ENCODE measurements around the gene VAV2.

Gene VAV2

GRCh38 chr9:133734590-133735414, 257.3 kb downstream of the VAV2 start:
- FAIRE-seq = no peak

- FAIRE-seq = no peak
Measured at GRCh38 chr9:133733796-133734533, 258.2 kb downstream of the VAV2 start.

- FAIRE-seq = no peak
Measured at GRCh38 chr9:133733421-133733795, 258.7 kb downstream of the VAV2 start.

GRCh38 chr9:133732639-133733408, 259.3 kb downstream of the VAV2 start:
- no peak for FAIRE-seq

DNA sequence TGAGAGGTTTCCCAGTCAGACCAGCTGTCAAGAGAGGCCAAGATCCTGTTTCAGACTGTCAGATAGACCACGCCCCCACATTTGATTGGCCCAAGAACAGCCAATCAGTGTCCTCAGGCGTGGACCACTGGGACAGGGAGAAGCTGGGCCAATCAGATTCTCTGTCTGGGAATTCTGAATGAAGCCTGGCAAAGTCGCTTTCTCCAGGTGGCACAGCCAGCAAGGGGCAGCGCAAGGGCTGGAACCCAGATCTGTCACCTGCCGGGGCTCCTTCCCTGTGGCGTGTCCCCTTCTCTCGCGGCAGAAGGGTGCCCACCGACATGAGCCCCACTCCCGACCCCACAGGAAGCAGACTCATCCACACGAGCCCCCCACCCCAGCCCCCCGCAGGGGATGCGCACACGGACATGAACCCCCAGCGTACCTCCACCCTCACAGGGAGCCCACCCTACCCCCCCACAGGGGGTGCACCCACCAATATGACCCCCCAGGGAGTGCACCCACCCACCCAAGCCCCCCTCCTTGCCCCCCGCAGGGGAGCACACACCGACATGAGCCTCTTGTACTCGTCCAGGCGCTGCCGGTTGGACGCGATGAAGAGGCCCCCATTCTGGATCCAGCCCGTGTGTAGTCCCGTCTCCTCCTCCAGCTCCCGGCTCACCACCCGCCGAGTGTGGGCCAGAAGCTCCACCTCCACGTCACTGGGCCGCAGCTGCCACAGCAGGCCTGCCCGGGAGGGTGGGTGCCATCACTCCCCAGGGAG, 260.1 kb downstream of the VAV2 start:
- FAIRE-seq = no peak

DNA sequence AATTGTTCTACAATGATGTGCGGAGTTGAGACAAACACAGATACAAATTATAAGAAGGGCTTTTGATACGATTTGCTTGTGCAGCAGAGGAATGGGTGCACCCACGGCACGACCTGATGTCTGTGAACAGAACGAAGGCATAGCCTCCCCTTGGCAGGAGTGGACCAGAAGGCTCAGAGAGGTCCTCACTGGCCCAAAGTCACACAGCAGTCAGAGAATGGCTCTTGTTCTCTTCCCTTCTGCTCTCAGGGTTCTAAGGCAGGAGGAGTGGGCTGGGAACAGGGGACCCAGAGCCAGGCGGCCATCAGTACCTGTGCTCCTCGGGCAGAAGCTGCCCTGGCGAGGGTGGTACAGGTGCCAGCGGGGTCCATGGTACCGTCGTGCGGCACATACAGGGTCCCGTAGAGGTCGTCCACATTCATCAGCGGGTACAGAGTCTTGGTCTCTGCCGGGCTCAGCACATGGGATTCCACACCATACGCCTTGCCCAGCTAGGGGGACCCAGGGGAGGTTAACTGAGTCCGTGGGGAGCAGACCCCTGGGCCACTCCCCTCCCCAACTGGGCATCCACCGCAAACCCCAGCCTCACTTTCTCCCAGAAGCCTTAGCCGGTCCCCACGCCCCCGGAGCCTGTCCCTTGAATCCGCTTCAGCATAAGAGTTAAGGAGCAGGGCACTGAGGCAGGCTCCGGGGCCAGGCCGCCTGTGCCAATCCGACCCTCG, 261.0 kb downstream of the VAV2 start:
- no peak for FAIRE-seq

DNA sequence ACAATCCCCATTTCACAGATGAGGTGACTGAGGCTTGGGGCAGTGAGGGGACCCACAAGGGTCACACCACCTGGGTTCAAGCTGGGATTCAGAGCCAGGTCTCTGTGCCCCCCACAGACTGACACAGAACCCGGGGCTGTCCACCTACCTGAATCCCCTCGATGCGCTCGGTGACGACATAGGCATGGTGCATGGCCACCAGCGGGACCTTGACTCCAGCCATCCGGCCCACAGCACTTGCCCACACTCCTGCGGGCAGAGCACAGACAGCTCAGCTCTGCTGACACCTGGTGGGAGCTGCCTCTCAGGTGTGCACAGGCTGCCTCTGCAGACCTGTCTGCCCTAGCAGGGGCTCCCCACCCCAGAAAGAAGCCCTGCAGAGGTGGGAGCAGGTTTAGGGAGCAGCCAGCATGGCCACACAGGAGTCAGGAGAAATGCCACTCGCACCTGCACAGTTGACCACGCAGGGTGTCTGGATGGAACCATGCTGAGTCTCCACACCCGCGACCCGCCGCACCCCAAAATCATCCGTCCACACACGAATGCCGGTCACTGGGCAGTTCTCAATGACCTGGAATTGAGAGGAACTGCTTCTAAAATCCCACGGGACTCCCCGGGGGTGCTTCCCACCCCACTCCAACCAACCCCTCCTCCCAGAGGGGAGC, 262.4 kb downstream of the VAV2 start:
- FAIRE-seq = no peak

GRCh38 chr9:133728856-133729616, 263.1 kb downstream of the VAV2 start:
- FAIRE-seq = no peak

DNA sequence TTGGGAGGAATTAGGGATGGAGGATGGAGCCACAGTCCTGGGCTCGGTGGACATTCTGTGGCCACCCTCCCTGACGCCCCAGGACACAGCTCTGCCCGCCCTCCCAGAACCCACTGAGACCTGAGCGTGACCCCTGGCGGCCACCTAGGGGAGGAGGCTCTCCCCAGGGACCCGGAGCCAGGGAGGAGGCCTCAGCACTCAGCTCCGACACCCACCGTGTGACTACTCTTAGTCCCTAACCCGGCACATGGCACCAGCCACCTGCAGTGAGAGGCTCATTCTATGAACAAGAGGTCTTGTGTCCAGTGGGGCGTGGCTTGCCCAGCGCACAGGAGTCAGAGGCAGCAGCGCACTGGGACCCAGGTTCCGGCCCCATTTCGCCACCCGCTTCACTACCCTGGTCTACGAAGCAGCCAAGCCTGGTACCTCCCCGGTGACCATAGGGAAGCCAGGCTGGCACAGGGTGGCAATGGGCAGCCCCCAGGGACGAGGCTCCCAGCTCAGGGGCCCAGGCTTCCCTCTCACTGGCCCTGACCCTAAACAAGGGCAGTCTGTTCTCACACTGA, 264.2 kb downstream of the VAV2 start:
- no peak for FAIRE-seq

DNA sequence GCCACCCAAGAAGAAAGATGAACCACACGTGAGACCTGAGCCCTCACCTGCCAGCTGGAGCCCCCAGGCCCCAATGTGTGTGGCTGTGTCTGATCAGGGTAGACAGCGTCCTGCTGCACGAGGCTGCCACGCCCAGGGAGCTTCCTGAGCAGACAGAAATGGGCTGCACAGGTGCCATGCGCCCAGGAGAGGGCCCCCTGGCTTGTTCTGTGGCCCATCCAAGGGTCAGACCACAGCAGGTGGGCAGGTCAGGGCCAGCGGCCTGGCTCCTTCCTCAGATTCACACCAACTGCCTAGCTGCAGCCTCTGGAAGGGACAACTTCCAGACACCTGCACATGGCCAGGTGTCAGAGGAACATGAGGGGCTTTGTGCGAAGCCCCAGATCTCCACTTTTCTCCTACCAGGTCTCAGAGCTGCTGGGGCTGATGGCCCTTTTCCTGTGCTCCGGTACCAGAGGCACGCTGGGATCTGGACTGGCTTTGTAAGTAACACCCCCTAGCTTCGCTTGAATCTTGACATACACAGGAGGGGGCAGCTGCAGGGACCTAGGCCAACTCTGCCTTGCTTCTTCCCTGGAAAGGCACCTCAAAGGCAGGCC, 264.7 kb downstream of the VAV2 start:
- no peak for FAIRE-seq

GRCh38 chr9:133726401-133727276, 265.5 kb downstream of the VAV2 start:
- no peak for FAIRE-seq

GRCh38 chr9:133725886-133726285, 266.2 kb downstream of the VAV2 start:
- no peak for FAIRE-seq

GRCh38 chr9:133718563-133719315, 273.4 kb downstream of the VAV2 start:
- no peak for FAIRE-seq

GRCh38 chr9:133717113-133718031, 274.8 kb downstream of the VAV2 start:
- FAIRE-seq = no peak

DNA sequence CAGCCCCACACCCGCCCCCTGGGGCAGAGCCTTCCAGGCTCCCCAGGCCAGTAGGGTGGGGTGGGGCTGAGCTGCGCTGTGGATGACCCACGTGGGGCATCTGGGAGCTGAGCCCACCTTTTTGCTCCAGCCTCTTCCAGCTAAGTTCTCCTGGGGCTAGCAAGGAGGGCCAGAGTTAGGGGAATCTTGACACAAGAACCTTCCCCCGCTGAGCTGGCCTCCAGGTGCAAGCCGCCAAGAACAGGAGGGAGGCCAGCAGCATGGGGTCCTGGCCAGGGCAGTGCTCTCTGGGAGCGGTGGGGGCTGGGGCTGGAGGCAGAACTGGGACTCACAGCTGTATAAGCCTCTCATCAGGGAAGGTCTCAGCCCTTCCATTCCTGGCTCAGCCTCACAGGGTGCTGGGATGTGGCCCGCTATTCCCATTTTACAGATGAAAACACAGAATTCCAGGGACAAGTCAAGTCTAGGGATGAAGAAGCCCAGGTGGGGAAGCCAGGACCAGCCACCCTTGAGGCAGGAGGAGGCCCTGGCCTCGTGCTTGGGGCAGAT, 275.5 kb downstream of the VAV2 start:
- no peak for FAIRE-seq

- FAIRE-seq = no peak
Measured at GRCh38 chr9:133715866-133716563, 276.1 kb downstream of the VAV2 start.
